ENCODE measurements around the gene CATSPERD.
A peak's percentile ranks its signal among the peaks of the same experiment; 100 is the strongest.
"Not testable (repeated sequence)": the region's sequence is repeated elsewhere in the genome, so short reads cannot be mapped to it uniquely, and the experiment has no call there.

CATSPERD gene

DNA sequence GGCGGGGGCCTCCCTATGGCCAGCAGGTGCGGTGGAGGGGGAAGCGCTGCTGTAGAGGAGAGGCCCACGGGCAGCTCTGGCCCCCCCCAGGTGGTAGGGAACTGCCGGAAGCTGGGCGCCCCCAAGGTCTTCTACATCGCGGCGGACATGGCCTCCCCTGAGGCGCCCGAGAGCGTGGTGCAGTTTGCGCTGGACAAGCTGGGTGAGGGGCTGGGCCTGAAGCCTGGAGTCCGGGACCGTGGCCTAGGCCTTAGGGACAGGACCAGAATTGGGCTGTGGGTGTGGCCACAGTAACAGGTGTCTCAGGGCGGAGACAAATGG is 34.2 kb upstream of the CATSPERD start:
- DNase-seq = no peak

DNA sequence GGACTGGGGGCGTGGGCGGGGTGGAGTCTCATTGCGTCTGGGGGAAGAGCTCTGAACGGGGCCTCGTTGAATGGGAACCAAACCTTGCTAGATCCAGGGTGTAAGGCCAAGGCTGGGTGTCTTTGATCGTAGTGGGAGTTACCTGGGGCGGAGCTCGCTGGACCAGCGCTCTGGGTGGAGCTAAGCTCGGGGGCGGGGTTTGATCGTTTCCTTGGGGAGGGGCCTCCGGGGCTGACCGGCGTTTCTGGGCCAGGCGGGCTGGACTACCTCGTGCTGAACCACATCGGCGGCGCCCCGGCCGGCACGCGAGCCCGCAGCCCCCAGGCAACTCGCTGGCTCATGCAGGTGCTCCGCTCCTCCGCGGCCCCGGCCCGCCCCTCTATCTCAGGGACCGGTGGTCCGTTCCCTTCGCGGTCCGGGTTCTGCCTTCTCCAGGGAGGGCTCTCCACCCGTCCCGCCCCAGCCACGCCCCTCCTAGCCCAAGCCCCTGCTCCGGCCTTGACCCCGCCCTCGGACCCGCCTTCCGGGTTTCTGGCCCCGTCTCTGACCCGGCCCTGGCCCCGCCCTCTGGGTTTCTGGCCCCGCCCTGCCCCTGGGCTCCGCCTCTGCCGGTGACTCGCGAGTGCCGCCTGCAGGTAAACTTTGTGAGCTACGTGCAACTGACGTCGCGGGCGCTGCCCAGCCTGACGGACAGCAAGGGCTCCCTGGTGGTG is 33.6 kb upstream of the CATSPERD start:
- DNase-seq = peak; percentile 89

DNA sequence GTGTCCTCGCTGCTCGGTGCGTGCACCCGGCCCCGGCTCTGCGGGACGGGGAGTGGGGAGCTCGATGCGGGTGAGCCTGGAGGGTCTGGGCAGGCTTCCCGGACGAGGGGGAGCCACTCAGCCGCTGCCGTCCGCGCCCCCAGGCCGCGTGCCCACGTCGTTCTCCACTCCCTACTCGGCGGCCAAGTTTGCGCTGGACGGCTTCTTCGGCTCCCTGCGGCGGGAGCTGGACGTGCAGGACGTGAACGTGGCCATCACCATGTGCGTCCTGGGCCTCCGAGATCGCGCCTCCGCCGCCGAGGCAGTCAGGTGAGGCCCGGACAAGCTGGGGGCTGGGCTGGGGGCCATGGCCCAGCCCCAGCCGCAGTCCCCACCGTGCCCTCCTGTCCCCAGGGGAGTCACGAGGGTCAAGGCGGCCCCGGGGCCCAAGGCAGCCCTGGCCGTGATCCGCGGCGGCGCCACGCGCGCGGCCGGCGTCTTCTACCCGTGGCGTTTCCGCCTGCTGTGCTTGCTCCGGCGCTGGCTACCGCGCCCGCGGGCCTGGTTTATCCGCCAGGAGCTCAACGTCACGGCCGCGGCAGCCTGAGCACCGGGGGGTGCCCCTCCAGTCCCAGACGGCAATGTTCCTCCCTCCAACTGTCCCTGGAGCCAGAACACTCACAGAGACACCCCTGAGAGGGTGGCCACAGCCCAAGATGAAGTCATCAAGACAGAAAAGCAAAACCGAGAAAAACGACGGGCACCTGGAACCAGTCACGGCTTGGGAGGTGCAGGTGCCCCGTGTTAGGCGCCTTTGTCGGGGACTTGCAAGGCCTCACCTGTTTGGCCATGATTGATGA is 32.9 kb upstream of the CATSPERD start:
- no peak for DNase-seq

DNA sequence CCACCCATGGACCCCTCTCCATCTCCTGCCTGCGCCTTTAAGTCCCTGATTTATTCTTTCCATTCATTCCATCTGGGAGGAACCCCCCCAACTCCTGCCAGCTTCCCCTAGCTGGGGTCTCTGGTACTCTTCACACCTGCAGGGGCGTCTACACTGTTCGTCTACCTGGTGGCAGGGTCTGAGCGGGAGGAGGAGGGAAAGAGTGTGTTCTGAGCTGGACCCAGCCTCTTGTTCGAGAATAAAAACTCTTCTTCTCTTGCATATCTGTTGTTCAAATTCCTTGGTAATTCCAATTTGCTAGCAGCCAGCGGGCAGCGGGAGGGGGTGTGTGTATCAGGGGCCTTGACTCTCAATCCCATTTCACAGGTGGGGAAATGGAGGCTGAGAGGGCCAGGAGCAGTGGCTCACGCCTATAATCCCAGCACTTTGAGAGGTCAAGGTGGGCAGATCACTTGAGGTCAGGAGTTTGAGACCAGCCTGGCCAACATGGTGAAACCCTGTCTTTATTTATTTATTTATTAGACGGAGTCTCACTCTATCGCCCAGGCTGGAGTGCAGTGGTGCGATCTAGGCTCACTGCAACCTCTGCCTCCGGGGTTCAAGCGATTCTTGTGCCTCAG is 32.1 kb upstream of the CATSPERD start:
- DNase-seq = not testable (repeated sequence)

DNA sequence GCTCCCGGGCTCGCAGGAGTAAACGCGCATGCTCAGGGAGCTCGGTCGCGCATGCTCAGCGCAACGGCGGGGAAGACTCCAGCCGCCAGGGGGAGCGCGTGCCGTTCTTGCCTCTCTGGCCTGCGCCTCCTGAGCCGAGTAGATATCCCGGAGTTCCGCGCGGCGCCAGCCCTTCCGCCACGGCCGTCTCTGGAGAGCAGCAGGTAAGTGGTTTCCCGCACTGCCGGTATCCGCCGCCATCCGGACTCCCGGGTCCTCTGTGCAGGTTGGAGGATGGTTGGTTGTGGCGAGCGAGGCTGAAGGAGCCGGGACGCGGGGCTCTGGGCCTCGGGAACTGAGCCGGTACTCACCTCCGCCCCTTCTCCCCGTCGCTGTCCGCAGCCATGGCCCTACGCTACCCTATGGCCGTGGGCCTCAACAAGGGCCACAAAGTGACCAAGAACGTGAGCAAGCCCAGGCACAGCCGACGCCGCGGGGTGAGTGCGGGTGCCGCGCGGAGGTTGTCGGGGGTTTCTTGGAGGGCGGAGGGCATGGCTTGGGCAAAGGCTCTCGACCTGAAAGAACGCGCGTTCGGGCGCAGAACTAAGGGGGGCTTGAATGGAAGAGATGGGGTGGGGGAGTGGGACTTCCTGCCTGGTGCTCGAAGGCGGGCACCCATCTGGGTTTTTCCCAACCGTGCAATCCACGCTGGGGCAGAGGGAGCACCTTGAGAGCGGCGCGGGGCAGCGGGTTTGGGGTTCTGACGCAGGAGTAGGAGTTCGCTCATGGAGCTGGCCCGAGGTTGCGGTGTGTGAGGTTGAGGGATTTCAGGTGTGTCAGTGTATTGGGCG is 30.1 kb upstream of the CATSPERD start, which contains the start of gene RPL36:
TSS of gene RPL36 (plus strand) at position 171 of the 830 bp plus-strand sequence. CDS start at position 384, 213 bp downstream.
- DNase-seq = peak; percentile 94

DNA sequence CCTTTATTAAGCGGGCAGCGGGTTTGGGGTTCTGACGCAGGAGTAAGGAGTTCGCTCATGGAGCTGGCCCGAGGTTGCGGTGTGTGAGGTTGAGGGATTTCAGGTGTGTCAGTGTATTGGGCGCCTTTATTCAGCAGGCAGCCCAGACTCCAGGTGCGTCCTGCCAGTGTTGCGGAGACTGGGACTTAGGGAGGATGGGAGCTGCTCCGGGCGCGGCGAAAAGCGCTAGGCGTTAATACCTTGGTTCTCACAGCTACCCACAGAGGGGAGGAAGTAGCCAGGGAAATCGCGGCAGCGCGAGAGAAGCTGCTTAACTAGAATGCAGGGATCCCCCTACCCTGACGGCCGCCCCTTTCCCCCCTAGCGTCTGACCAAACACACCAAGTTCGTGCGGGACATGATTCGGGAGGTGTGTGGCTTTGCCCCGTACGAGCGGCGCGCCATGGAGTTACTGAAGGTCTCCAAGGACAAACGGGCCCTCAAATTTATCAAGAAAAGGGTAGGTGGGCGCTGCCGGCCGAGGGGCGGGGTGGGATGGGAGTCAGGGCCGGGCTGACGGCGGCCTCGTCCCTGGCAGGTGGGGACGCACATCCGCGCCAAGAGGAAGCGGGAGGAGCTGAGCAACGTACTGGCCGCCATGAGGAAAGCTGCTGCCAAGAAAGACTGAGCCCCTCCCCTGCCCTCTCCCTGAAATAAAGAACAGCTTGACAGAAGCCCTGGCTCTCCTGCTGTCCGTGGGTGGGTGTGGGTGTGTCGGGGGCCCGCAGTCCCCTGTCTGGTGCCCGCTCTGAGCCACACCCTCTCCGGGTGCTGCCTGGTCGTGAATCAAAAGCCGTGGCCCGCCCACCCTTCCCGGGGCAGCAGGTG is 29.2 kb upstream of the CATSPERD start:
- DNase-seq = peak; percentile 15

DNA sequence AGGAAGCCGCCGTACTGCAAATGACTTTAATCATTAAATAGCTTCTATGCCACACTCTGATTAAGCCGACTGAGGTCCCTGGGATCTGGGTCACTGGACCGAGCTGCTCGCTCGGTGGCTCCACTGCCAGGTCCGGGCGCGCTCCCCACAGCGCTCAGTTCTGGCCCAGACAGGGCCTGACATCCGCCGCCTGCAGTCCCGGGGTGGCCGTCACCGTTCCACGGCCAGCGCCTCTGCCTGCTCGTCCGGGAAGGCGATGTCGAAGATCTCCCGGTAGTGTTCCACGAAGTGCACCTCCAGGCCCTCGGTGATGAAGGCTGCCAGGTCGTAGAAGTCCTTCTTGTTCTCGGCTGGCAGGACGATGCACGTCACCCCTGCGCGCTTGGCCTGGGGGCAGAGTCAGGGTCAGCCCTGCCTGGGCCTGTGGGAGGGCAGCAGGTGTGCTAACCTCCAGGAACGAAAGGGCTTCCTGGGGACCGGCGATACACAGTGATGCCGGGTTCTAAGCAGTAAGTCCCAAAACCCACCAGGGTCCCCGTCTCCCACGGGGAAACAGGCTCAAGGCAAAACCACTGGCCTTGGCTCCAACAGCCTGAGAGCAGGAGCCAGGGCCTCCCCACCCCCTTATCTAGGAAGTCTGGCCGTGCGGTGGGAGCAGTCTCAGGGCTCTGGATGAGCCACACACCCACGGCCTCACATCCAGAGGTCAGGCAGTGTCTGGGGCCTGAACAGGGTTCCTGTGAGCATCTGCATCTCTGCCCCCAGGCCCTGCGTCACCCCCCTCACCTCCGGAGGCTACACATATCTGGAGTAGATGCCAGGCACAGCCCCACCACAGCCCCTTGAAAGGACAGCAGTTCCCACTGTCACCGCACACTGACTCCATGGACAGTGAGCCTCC is 28.4 kb upstream of the CATSPERD start:
- no peak for DNase-seq

DNA sequence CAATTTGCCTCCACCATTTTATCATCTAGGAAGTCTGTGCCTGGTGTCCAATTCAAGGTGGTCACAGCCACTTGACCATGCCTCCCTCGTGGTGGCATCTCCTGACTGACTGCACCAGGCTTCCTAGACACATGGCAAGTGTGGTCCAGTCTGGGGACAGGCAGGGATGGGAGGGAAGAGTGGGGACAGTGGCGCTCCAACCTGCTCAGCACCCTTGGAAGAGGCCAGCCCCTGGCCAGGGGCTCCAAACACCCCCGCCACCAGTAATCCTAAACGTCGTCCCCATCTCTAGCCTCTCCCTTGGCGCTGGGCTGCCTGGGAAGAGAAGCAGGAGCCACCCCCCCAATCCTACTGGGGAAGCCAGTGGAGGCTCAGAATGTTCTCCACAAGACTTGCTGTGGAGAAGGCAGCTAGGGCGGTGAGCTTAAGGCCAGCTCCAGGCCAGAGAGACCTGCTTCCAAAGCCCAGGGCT is 27.7 kb upstream of the CATSPERD start:
- DNase-seq = no peak

DNA sequence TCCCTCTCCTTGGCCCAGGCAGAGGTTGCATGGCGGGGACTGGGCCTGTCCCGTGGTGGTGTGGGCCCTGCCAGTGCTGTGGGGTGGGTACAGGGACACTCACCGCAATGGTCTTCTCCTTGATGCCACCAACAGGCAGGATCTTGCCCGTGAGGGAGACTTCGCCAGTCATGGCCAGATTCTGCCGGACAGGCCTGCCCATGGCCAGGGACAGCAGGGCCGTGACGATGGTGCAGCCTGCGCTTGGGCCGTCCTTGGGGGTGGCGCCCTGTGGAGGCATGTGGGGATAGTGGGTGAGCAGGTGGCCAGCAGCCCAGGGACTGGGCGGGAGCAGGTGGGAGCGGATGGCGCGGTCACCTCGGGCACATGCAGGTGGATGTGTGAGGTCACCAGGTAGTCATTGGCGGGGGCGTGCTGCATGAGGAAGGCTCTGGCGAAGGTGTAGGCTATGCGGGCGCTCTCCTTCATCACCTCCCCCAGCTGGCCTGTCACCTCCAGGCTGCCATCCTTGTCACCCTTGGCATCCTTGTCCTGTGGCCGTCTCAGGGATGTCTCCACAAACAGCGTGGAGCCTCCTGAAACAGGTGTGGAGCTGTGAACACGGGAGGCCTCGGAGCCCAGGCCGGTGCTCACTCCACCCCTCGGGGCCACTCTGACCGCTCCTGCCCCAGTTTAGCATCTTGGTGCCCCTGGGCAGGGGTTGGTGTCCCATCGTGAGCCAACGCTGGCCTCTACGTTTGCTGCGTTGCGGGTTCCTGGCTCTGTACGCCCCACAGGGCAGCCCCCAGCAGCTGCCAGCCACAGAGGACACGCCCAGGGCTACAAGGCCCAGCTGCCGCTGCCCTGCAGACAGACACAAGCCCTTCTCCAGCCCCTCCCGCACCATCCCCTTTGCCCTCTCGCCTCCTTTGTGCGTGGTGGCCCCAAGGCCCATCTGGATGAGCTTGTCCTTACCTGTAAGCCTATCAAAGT is 27.0 kb upstream of the CATSPERD start:
- DNase-seq = no peak

DNA sequence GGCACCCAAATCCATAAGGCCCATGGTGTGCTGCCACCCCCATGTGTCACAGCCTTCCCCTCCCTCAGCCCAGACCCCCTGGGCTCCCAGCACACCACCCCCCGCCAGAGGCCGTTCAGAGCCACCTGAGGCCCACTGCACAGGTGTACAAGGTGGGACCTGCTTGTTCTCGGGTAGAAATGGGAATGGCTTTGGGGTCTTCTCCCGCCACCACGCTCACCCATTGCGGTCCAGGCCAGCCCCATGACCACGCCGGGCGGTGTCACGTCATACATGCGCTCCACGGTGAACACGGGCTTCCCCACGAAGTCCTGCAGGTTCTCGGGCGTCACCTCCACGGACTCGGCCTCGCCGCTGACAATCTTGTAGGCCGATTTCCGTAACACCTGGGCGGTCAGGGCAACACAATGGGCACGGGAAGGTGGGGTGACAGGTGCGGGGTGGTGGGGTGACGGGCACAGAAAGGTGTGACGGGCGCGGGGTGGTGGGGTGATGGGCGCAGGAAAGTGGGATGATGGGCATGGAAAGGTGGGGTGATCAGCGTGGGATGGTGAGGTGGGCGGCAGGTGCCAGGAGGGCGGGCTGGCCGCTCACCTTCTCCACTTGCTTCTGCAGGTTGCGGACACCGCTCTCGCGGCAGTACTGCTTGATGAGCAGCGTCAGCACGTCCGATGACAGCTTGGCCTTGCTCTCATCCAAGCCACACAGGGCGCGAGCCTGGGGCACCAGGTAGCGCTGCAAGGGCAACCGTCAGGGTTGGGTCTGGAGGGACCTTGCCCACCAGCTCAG is 26.1 kb upstream of the CATSPERD start:
- DNase-seq = no peak

DNA sequence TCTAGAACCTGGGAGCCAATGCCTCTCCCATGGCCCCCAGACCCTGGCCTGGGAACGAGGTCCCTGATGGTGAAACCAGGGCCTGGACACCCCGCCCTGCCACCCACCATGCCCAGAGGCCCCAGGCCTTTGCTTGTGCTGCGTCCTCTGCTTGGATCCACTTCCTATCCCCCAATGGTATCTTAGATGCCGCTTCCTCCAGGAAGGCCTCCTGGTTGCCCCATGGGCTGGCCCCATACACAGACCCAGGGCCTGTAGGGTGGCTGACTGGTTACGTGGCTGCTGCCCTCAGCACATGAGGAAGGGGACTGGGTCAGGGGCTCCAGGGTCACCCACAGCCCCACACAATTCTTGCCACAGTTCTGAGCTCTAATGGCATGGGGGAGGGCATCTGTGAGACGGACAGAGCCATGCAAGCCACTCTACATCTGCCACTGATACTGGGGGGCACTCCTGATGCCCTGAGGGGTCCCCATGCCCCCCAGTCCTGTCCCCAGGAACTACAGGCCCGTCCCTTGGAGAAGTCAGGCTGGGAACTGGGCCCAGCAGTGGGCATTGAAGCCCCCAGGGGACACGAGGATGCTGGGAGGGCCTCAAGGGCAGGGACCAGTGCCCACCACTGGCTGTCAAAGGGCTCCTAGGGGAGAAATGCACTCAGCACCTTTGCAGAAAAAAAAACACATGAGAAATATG is 25.3 kb upstream of the CATSPERD start:
- DNase-seq = no peak

DNA sequence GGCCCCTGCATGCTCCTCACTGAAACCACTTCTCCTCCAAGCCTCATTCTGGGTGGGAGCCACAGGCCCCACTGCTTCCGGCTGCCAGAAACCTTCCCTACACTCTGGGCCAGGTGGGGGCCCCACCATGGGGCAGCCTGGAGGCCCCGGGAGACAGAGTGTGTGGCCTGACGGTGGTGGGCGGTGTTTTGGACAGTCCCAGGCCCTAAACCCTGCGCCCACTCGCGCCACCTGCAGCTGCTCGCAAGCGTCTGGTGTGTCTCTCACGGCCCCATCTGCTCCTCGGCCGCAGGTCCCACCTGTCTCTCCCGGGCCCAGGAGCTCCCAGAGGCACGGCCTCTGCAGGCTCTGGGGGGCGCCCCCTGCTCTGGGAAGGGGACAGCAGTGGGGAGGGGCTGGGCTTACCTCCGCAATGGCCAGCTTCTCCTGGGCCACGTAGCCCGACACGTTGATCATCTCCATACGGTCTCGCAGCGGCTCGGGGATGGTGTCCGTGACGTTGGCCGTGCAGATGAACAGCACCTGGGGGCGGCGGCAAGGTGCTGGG is 24.7 kb upstream of the CATSPERD start:
- no peak for DNase-seq

DNA sequence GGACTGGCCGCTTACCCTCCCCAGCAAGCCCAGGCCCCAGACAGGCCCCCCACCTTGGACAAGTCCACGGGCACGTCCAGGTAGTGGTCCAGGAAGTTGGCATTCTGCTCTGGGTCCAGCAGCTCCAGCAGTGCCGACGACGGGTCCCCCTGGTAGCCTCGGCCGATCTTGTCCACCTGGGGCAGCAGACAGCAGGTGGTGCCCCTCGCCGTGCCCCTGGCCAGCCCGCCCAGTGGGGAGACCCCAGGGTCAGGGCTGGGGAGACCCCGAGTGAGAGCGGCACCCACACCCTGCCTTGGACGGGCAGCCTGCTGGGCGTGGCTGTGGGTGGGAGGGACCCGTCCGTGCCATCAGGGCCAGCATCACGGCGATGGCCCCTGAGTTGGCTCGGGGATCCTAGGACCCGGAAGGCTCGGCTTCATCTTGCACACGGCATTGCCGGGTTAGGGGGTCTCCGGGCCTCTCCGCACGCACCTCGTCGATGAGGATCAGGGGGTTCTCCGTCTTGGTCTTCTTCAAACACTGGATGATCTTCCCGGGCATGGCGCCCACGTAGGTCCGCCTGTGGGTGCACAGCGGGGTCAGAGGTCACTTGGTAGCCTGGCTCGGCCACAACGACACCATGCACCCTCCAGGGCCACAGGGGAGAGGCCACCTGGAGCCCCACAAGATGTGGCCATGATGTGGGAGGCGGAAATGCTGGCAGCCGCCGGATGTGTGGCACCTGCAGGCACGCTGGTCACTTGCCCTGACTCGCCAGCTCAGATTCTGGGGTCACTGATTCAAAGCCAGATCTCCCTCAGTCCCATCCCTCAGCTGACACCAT is 24.0 kb upstream of the CATSPERD start:
- DNase-seq = no peak

DNA sequence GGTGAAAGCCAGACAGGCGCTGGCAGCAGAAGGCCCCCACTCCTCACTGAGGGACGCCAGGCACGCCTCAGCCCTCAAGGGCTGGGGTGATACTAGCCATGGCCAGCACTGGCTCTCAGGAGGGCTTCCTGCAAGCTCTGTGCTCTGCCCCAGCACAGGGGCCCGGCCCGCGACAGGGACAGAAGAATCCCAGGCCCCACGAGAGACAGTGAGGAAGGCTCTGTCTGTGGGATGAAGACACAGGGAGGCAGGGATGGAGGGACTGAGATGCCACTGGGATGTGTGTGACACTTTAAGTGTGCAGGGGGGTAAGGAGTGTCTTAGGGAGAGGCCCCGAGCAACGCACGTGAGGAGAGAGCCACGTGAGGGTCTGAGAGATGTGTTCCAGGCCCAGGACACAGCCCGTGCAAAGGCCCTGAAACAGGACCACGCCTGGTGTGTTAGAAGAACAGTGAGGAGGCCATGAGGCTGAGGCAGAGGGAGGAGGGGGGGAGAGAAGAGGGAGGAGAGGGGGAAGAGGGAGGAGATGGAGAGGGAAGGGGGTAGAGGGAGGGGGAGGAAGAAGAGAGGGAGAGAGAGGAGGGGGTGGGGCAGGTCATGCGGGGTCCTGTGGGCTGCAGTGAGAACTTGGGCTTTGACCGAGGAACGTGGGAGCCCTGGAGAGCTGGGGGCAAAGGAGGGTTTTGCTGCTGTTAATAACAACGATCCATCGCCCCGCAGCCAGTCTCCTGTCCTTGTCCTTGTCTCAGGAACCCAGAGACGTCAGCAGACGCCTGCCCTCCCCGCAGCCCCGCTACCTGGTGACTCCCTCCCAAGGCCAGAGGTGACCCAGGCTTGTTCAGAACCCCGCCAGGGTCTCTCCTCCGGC is 23.2 kb upstream of the CATSPERD start:
- no peak for DNase-seq

DNA sequence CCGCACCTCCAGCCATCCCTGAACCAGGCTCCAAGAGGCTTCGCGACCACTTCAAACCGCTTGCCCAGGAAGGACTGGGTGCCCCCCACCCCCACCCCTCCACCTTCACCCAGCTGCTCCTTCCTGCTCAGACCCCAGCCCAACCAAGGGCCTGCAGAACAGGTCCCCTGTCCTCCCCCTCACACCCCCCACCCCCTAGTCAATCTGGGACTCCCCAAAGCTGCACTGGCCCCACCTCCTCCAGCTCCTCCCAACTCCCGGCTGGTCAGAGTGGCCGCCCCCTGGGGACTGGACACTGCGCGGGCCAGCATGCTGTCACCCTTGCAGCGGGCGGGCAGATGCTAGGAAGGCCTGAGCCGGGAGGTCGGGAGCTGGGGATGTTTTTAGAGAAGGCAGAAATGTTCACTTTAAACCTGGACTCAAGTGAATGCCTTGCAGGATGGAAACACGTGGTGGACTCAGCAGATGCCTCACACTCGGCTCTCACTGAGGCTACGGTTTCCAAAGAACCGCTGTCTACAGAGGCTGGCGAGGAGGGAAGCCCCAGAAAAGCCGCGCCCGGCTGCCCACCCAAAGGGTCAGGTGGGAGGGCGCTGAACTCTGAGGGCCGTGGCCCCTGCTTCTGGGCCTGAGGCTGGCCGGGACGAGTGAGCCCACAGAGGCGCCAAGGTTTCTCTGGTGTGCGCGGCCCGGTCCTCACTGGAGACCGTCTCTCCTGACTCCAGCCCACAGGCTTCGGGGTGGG is 22.4 kb upstream of the CATSPERD start:
- DNase-seq = no peak
